ENCODE measurements around the gene SMIM41. TPM values are rescaled to one million over a fixed set of nuclear protein-coding genes. Genes with fewer than 3 reads are reported as not detected.

SMIM41 gene
- total RNA-seq, 1 donor from 2014 or later, result 1.5 TPM

DNA sequence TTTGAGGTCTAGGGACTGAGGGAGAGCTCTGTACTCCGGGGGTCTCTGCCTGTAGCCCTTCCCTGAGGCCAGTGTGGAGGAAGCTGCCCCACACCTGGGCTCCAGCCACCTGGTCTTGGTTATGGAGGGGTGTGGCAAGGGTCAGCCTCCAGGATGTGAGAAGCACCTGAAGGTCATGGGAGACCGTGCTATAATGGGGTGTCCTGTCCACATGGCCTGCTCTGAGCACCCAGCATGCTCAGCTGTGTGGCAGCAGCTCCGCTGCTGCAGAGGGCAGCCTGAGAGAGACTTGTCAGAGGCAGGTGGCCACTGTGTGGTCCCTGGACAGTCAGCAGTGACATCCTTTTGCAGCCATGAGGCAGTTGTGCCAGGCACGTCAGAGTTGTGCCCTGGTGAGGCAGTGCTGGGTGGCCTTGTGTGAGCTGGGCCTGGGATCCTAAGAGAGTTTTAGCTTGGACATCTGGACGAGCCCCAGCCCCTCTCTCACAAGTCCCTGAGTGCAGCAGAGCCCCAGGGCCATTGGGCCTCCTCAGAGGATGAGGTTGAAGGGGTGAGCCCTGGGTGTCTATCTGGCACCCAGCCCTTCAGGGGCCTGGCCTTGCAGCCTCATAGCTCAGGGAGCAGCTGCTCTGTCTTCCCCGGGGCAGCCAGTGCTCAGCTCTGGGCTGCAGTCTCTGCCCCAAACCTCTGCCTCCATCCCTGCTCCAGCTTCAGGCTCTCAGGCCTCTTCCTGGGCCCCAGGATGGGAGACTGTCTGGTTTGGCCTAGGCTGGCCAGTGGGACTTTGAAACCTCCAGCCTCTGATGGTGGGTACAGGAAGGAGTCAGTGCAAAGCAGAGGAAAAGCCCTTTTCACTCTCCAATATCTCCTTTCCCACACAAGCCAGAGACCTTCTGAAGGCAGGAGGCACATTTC is 17.1 kb upstream of the SMIM41 start:
- H3K4me1 ChIP-seq, result no peaks in the 10 kb centered on the region
- H3K27ac ChIP-seq, result peak overlapping the region; percentile 49
- no peaks in the 10 kb centered on the region for H3K9me3 ChIP-seq
- peaks cover 0 to 13% of the 10 kb centered on the region in 2 donors for H3K36me3 ChIP-seq
- no peak overlapping the region for H3K4me3 ChIP-seq
- no peak for TF ChIP-seq POLR2AphosphoS5 (IDR thresholded peaks at IDR 0.05; ENCODE audit: insufficient read depth in 1 of 2, low read depth in 1 of 2)
- TF ChIP-seq POLR2A (IDR thresholded peaks at IDR 0.05), result no peak
- TF ChIP-seq, protein P1, sequence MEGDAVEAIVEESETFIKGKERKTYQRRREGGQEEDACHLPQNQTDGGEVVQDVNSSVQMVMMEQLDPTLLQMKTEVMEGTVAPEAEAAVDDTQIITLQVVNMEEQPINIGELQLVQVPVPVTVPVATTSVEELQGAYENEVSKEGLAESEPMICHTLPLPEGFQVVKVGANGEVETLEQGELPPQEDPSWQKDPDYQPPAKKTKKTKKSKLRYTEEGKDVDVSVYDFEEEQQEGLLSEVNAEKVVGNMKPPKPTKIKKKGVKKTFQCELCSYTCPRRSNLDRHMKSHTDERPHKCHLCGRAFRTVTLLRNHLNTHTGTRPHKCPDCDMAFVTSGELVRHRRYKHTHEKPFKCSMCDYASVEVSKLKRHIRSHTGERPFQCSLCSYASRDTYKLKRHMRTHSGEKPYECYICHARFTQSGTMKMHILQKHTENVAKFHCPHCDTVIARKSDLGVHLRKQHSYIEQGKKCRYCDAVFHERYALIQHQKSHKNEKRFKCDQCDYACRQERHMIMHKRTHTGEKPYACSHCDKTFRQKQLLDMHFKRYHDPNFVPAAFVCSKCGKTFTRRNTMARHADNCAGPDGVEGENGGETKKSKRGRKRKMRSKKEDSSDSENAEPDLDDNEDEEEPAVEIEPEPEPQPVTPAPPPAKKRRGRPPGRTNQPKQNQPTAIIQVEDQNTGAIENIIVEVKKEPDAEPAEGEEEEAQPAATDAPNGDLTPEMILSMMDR (IDR thresholded peaks at IDR 0.05), result no peak
- intact Hi-C loops (cut with DNase I), result no loop called here
- no peaks in the 10 kb centered on the region for H3K27me3 ChIP-seq
- DNase-seq (ENCODE audit: extremely low spot score in 2 of 2), result no peak

DNA sequence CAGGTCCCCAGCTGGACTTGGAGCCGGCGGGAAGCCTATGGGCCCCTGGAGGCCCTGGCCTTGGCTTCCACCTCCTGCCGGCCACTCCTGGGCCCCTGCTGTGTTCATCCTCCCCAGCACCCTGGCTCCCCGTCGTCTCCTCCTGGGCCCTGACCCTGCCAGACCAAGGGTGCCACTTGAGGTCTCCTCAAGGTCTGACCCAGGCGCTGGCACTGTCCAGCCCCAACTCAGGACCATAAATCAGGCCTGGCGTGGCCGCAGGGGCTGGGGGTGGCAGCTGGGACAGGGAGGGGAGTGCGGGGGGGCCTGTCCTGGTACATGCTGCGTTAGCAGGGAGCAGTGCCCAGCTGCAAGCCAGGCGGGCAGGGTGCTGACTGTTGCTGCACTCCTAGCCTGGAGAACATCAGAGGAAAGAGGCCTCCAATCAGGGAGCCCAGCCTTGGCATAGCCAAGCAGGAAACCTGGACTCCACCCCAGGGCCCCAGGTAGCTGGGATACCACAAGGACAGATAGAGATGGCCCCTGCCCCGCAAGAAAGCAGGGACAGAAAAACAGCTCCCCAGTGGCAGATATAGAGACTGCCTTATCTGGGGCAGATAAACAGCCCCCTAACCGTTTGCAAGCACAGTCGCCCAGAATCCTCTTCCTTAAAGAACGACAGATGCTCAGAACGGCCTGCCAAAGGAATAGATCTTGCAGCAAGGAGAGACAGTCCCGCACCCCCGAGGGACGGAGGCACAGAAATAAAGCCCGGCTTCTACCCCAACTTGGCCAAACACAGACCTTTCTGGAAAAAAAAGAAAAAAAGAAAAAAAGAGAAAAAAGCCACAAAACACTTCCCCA is 16.2 kb upstream of the SMIM41 start:
- intact Hi-C loops (cut with DNase I), result no loop called here

DNA sequence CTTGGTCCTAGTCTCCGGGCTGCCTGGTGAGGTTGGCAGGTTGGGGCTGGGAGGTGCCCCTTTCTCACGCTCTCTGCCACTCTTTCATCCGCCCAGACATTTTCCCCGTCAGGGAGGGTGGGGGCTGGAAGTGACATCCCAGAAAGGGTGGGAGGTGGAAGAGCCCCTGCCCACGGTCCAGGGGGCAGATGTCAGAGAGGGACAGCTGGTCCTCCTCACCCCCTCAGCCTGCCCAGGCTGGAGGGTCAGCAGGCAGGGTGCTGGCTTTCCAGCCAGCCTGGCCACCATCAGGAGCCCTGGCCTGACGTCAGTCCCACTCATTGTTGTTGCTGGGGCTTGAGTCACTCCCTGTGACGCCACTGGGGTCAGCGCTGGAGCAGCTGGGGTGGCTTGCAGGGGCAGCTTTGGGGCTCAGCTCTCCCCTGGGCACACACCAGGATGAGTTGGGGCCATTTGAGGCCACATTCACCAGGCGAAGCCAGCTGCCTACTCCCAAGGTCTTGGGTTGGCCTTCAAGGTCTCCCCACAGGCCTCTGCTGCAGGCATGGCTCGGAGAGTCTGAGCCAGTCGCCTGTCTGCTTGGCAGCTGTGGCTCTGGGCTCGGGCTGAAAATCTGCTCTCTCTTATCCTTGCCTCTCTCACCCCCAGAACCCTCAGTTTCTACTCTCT is 15.4 kb upstream of the SMIM41 start:
- Histone ChIP-seq H3K4me3 (no peak overlapping the region), H3K4me1 (peaks cover 3% of the 10 kb centered on the region), H3K36me3 (no peaks in the 10 kb centered on the region), H3K9me3 (no peaks in the 10 kb centered on the region), H3K27ac (peak overlapping the region; percentile 49), H3K27me3 (no peaks in the 10 kb centered on the region)
- DNase-seq (ENCODE audit: extremely low spot score in 2 of 2), result no peak
- intact Hi-C loops (cut with DNase I), result no loop called here
- TF ChIP-seq POLR2AphosphoS5 (IDR thresholded peaks at IDR 0.05; ENCODE audit: insufficient read depth in 1 of 2, low read depth in 1 of 2) (peak in 1 of 2 donors; percentile 58), POLR2A (IDR thresholded peaks at IDR 0.05) (no peak)
- TF ChIP-seq, protein P1 (IDR thresholded peaks at IDR 0.05), result no peak

More for the DNA sequence above, 16.2 kb upstream of the SMIM41 start:
- no peak for TF ChIP-seq POLR2A (IDR thresholded peaks at IDR 0.05)
- TF ChIP-seq POLR2AphosphoS5 (IDR thresholded peaks at IDR 0.05; ENCODE audit: insufficient read depth in 1 of 2, low read depth in 1 of 2), result no peak
- TF ChIP-seq, protein P1 (IDR thresholded peaks at IDR 0.05), result no peak
- no peak overlapping the region for H3K4me3 ChIP-seq
- peaks cover 0 to 6% of the 10 kb centered on the region in 2 donors for H3K36me3 ChIP-seq
- H3K9me3 ChIP-seq, result no peaks in the 10 kb centered on the region
- no peak for DNase-seq (ENCODE audit: extremely low spot score in 2 of 2)
- no peaks in the 10 kb centered on the region for H3K4me1 ChIP-seq
- H3K27me3 ChIP-seq, result no peaks in the 10 kb centered on the region
- peak overlapping the region; percentile 49 for H3K27ac ChIP-seq

DNA sequence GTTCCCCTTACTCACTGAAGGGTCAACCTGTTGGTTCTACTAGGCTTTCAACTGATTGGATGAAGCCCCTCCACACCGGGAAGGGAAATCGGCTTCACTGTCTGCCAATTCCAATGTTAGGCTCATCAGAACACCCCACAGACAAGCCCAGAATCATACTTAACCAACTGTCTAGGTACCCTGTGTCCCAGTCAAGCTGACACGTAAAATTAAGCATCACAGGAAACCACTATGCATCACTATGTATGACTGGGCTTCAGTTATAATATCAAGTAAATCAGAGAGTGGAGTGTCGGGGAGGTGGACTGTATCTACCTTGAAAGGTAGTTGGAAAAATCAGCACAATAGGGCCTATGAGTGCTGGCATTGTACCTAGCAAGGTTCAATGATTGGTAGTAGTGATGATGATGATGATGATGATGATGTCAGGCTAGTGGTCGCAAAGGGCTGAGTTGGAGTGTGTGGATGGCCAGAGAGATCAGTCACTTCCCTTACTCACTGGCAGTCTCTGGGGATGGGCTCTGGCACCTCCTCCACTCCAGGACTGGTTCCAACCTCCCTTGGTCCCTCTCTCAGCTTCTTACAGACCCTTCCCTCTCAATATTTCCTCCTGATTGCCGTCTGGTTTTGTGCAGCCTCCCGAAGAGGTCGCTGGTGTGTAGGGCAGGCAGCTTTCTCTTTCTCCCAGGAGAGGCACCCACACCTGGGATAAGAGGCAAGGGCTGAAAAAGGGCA is 13.0 kb upstream of the SMIM41 start:
- no peaks in the 10 kb centered on the region for H3K27me3 ChIP-seq
- no peaks in the 10 kb centered on the region for H3K36me3 ChIP-seq
- intact Hi-C loops (cut with DNase I), result no loop called here
- H3K4me1 ChIP-seq, result peaks cover 20% of the 10 kb centered on the region
- H3K27ac ChIP-seq, result no peak overlapping the region
- TF ChIP-seq, protein P1 (IDR thresholded peaks at IDR 0.05), result no peak
- TF ChIP-seq POLR2A (IDR thresholded peaks at IDR 0.05) (no peak), POLR2AphosphoS5 (IDR thresholded peaks at IDR 0.05; ENCODE audit: insufficient read depth in 1 of 2, low read depth in 1 of 2) (no peak)
- DNase-seq (ENCODE audit: extremely low spot score in 2 of 2), result no peak
- no peak overlapping the region for H3K4me3 ChIP-seq
- H3K9me3 ChIP-seq, result no peaks in the 10 kb centered on the region
